WTC11 (cell line): ENCODE results near the gene FAM151A.

Source experiments
- TCF7 ChIP-seq: sonication (generic); formaldehyde crosslinking; IDR thresholded peaks from 2 replicates; pipeline ENCODE4 v1.8.0; 2022; ENCODE audit warnings: mild to moderate bottlenecking, low read depth, missing genetic modification reagents, moderate library complexity
- TF ChIP-seq, protein P1 (sequence below): sonication (generic); formaldehyde crosslinking; IDR thresholded peaks from 2 replicates; pipeline ENCODE4 v1.8.1; 2023; ENCODE audit warnings: mild to moderate bottlenecking, missing genetic modification reagents

DNA sequence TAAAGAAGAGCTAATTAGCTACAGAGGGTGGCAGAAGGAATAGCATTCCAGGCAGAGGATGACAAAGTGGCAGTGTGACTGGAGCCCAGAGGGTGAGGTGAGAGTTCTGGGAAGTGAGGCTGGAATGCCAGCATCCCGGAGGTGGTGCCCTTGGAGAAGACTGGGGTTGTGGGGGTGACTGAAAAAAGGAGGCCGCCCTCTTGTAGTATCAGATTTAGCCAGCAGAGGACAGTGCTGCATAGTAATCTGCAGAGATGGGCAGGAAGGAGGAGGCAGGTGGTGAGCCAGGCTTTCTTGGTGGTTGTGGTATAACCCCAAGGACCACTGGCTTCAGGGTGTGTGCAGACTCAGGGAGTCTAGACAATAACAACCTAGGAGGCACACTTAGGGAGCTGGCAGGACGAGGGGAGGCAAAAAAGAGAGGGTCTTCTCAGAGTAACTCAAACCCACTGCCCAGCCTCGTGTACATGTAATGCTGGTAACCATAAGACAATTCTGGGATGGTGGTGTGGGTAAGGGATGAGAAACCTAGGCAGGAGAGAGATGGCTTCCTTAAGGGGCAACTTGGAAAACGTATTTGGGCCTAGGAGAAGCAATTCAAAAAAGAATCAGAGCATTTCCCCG lies 48.8 kb upstream of the FAM151A start:
- TF ChIP-seq, protein P1, sequence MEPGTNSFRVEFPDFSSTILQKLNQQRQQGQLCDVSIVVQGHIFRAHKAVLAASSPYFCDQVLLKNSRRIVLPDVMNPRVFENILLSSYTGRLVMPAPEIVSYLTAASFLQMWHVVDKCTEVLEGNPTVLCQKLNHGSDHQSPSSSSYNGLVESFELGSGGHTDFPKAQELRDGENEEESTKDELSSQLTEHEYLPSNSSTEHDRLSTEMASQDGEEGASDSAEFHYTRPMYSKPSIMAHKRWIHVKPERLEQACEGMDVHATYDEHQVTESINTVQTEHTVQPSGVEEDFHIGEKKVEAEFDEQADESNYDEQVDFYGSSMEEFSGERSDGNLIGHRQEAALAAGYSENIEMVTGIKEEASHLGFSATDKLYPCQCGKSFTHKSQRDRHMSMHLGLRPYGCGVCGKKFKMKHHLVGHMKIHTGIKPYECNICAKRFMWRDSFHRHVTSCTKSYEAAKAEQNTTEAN (CRISPR knock-in tag), result no peak
- TF ChIP-seq TCF7, result no peak
